ENCODE results near the gene CXCL14.

Gene CXCL14

GRCh38 chr5:135521964-135522363, 56.8 kb downstream of the CXCL14 start:
- peaks cover 47% of the 10 kb centered on the region for H3K27me3 Mint-ChIP-seq
- no peak overlapping the region for H3K27ac Mint-ChIP-seq
- no peaks in the 10 kb centered on the region for H3K36me3 Mint-ChIP-seq
- H3K4me1 Mint-ChIP-seq: no peaks in the 10 kb centered on the region
- H3K9me3 Mint-ChIP-seq: peaks cover 10% of the 10 kb centered on the region
- no peak overlapping the region for H3K4me3 Mint-ChIP-seq
